ENCODE results near the gene GJB5. TPM values are rescaled to one million over a fixed set of nuclear protein-coding genes. Genes with fewer than 3 reads are reported as not detected.

GJB5 gene
- 1.7 TPM for total RNA-seq
- 3.9 TPM for polyA plus RNA-seq
- long read RNA-seq, donor 1 = 0 reads
- long read RNA-seq, donor 2, partial matches to known transcripts = 0 of 1 reads
- long read RNA-seq, donor 2, other reads (novel, unspliced or antisense) = 0 of 1 reads
- long read RNA-seq, donor 3, partial matches to known transcripts = 0 of 1 reads
- long read RNA-seq, donor 3, other reads (novel, unspliced or antisense) = 0 of 1 reads
- long read RNA-seq, donor 4, partial matches to known transcripts = 0 of 1 reads
- long read RNA-seq, donor 4, other reads (novel, unspliced or antisense) = 0 of 1 reads
- long read RNA-seq, donor 5, partial matches to known transcripts = 0 of 2 reads
- long read RNA-seq, donor 5, other reads (novel, unspliced or antisense) = 0 of 2 reads
- long read RNA-seq, donor 6 = 0 reads
- long read RNA-seq, donor 7 = 0 reads
- long read RNA-seq, donor 8, partial matches to known transcripts = 0 of 2 reads
- long read RNA-seq, donor 8, other reads (novel, unspliced or antisense) = 0 of 2 reads
- long read RNA-seq, donor 9, partial matches to known transcripts = 0 of 1 reads
- long read RNA-seq, donor 9, other reads (novel, unspliced or antisense) = 0 of 1 reads
- long read RNA-seq, donor 10 = 0 reads

DNA sequence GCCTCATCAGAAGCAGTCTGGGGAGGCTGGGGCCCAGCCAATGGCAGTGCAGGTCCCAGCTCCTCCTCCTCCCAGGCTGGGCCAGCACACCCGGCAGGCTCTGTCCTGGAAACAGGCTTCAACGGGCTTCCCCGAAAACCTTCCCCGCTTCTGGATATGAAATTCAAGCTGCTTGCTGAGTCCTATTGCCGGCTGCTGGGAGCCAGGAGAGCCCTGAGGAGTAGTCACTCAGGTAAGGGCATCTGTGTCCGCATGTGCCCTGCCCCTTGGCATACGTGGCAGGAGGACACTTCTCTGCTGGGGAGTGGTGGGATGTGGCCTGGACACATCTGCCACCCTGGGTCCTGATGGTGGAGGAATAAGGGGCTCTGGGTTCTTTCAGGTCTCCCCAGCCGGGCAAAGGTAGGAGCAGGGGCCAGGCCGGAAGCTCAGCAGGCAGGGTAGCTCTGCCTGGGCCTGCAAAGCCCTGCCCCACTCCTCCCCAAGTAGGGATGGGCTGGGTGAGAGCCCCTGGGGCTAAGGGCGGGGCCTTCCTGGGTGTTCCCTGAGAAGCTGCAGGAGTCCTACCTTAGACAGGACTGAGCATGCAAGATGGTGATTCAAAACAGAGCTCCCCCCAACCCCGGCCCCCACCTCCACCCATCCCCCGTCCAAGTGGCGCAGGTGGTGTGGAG lies at the start of gene GJB5:
Gene GJB5, plus strand, starts transcription at position 84 of the 674 bp plus-strand sequence. CDS start 2,284 bp downstream, outside the sequence.
- Histone ChIP-seq H3K9me3 (ENCODE audit: control insufficient read depth in 2 of 2, insufficient read depth in 1 of 2, low read length in 1 of 2) (no peaks in the 10 kb centered on the region), H3K27me3 (ENCODE audit: control insufficient read depth in 2 of 2, insufficient read depth in 1 of 2, low read length in 1 of 2) (no peaks in the 10 kb centered on the region), H3K4me3 (ENCODE audit: low read length in 2 of 2) (no peak within 1 kb of the TSS), H3K27ac (ENCODE audit: low read depth in 1 of 2, low read length in 1 of 2) (peak within 1 kb of the TSS; percentile 74 to 80), H3K4me1 (ENCODE audit: control insufficient read depth in 2 of 2, insufficient read depth in 2 of 2, low read length in 2 of 2) (peaks cover 0 to 7% of the 10 kb centered on the region in 2 donors), H3K36me3 (ENCODE audit: control insufficient read depth in 2 of 2, insufficient read depth in 2 of 2, low read length in 1 of 2) (no peaks in the 10 kb centered on the region)
- 88% methylated on average over 13 of the region's 13 CpGs for WGBS
- peak in 1 of 9 donors; percentile 11 for DNase-seq (ENCODE audit: low read depth in 6 of 9, low spot score in 9 of 9)

DNA sequence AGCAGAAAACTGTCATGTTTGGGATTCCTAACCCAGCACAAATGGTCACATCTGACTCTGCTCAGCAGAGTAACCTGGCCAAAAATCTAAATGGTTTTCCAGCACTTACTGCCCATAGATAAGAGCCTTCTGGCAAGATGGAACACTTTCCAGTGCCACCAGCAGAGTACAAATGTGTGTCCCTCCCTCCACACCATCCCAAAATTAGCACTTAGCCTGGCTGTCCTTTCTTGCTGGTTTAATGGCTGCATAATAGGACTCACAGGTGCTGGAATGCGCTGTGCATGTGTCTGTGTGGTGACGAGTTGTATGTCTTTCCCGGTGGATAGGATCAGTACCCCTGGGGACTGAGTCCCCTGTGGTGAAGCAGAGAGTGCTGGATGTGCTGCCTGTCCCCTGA lies 49.8 kb upstream of the GJB5 start:
- Histone ChIP-seq H3K4me1 (ENCODE audit: control insufficient read depth in 2 of 2, insufficient read depth in 2 of 2, low read length in 2 of 2) (no peaks in the 10 kb centered on the region), H3K27me3 (ENCODE audit: control insufficient read depth in 2 of 2, insufficient read depth in 1 of 2, low read length in 1 of 2) (no peaks in the 10 kb centered on the region), H3K36me3 (ENCODE audit: control insufficient read depth in 2 of 2, insufficient read depth in 2 of 2, low read length in 1 of 2) (no peaks in the 10 kb centered on the region), H3K4me3 (ENCODE audit: low read length in 2 of 2) (no peak overlapping the region), H3K9me3 (ENCODE audit: control insufficient read depth in 2 of 2, insufficient read depth in 1 of 2, low read length in 1 of 2) (no peaks in the 10 kb centered on the region), H3K27ac (ENCODE audit: low read depth in 1 of 2, low read length in 1 of 2) (no peak overlapping the region)
- 58% methylated on average over 3 of the region's 3 CpGs for WGBS
- DNase-seq (ENCODE audit: low read depth in 6 of 9, low spot score in 9 of 9) = no peak

GRCh38 chr1:34708106-34708505 lies 46.7 kb upstream of the GJB5 start:
- Histone ChIP-seq H3K4me1 (ENCODE audit: control insufficient read depth in 2 of 2, insufficient read depth in 2 of 2, low read length in 2 of 2) (no peaks in the 10 kb centered on the region), H3K36me3 (ENCODE audit: control insufficient read depth in 2 of 2, insufficient read depth in 2 of 2, low read length in 1 of 2) (no peaks in the 10 kb centered on the region), H3K4me3 (ENCODE audit: low read length in 2 of 2) (no peak overlapping the region), H3K9me3 (ENCODE audit: control insufficient read depth in 2 of 2, insufficient read depth in 1 of 2, low read length in 1 of 2) (no peaks in the 10 kb centered on the region), H3K27ac (ENCODE audit: low read depth in 1 of 2, low read length in 1 of 2) (no peak overlapping the region), H3K27me3 (ENCODE audit: control insufficient read depth in 2 of 2, insufficient read depth in 1 of 2, low read length in 1 of 2) (no peaks in the 10 kb centered on the region)
- no peak for DNase-seq (ENCODE audit: low read depth in 6 of 9, low spot score in 9 of 9)
- WGBS = 84% methylated on average over 4 of the region's 4 CpGs

DNA sequence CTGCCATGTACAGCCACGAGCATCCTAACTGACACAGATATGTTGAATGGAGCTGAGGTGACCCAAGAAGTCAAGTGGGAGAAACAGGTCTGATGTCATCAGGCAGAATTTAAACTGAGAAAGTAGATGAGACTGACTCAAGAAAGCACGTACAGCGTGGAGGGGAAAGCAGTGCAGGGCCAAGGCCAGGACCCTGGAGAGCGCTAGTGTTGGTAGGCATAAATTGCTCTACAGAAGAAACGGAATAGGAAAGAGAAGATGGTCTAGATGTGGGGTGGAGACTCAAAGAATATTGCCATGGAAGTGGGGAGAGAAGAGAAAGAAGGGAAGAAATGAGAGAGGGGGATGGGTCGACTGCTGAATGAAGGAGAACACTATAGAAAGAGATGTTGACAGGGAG lies 45.3 kb upstream of the GJB5 start:
- no peaks in the 10 kb centered on the region for H3K4me1 ChIP-seq (ENCODE audit: control insufficient read depth in 2 of 2, insufficient read depth in 2 of 2, low read length in 2 of 2)
- no peak overlapping the region for H3K4me3 ChIP-seq (ENCODE audit: low read length in 2 of 2)
- WGBS = 64% methylated on average over 6 of the region's 6 CpGs
- no peaks in the 10 kb centered on the region for H3K27me3 ChIP-seq (ENCODE audit: control insufficient read depth in 2 of 2, insufficient read depth in 1 of 2, low read length in 1 of 2)
- no peaks in the 10 kb centered on the region for H3K9me3 ChIP-seq (ENCODE audit: control insufficient read depth in 2 of 2, insufficient read depth in 1 of 2, low read length in 1 of 2)
- no peak overlapping the region for H3K27ac ChIP-seq (ENCODE audit: low read depth in 1 of 2, low read length in 1 of 2)
- H3K36me3 ChIP-seq (ENCODE audit: control insufficient read depth in 2 of 2, insufficient read depth in 2 of 2, low read length in 1 of 2) = no peaks in the 10 kb centered on the region
- no peak for DNase-seq (ENCODE audit: low read depth in 6 of 9, low spot score in 9 of 9)

- Histone ChIP-seq H3K27ac (ENCODE audit: low read depth in 1 of 2, low read length in 1 of 2) (no peak overlapping the region), H3K4me3 (ENCODE audit: low read length in 2 of 2) (no peak overlapping the region), H3K9me3 (ENCODE audit: control insufficient read depth in 2 of 2, insufficient read depth in 1 of 2, low read length in 1 of 2) (no peaks in the 10 kb centered on the region), H3K27me3 (ENCODE audit: control insufficient read depth in 2 of 2, insufficient read depth in 1 of 2, low read length in 1 of 2) (no peaks in the 10 kb centered on the region), H3K4me1 (ENCODE audit: control insufficient read depth in 2 of 2, insufficient read depth in 2 of 2, low read length in 2 of 2) (no peaks in the 10 kb centered on the region), H3K36me3 (ENCODE audit: control insufficient read depth in 2 of 2, insufficient read depth in 2 of 2, low read length in 1 of 2) (no peaks in the 10 kb centered on the region)
- DNase-seq (ENCODE audit: low read depth in 6 of 9, low spot score in 9 of 9) = no peak
These were observed 44.0 kb upstream of the GJB5 start for GRCh38 chr1:34710812-34711211.

- no peak for DNase-seq (ENCODE audit: low read depth in 6 of 9, low spot score in 9 of 9)
- H3K9me3 ChIP-seq (ENCODE audit: control insufficient read depth in 2 of 2, insufficient read depth in 1 of 2, low read length in 1 of 2) = no peaks in the 10 kb centered on the region
- no peak overlapping the region for H3K4me3 ChIP-seq (ENCODE audit: low read length in 2 of 2)
- 79% methylated on average over 4 of the region's 4 CpGs for WGBS
- H3K36me3 ChIP-seq (ENCODE audit: control insufficient read depth in 2 of 2, insufficient read depth in 2 of 2, low read length in 1 of 2) = no peaks in the 10 kb centered on the region
- no peaks in the 10 kb centered on the region for H3K4me1 ChIP-seq (ENCODE audit: control insufficient read depth in 2 of 2, insufficient read depth in 2 of 2, low read length in 2 of 2)
- no peak overlapping the region for H3K27ac ChIP-seq (ENCODE audit: low read depth in 1 of 2, low read length in 1 of 2)
- no peaks in the 10 kb centered on the region for H3K27me3 ChIP-seq (ENCODE audit: control insufficient read depth in 2 of 2, insufficient read depth in 1 of 2, low read length in 1 of 2)
These were observed 43.4 kb upstream of the GJB5 start for GRCh38 chr1:34711485-34711884.

DNA sequence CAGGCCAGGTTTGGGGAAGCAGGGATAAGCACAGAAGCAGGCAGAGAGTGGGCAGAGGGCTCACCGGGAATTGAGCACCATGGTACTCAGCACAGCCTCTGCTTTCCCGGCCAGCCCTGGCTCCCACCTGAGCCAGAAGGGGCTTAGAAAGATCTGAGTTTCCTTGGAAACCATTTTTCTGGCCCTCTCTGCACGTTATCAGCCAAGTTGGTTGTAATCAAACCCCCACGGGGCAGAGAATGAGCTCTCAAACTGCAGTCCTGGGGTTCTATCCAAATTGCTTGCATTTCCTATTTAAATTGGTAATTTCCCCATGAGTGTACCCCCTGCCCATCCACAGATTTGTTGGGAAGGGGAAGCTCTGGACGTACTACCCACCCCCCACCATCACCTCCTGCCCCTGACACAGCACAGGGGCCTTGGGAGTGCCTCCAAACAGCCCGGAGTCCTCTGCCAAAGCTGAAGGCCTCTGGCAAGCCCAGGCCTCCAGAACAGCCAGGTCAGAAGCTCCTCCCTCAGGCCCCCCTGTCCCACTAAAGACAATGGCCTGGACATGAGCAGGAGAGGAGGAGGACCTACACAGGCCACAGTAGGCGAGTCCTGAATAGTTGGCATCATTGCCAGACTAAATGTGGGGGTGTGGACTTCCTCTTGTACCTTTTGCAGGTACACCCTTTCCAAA lies 42.7 kb upstream of the GJB5 start:
- no peak for DNase-seq (ENCODE audit: low read depth in 6 of 9, low spot score in 9 of 9)
- Histone ChIP-seq H3K4me3 (ENCODE audit: low read length in 2 of 2) (no peak overlapping the region), H3K27ac (ENCODE audit: low read depth in 1 of 2, low read length in 1 of 2) (no peak overlapping the region), H3K36me3 (ENCODE audit: control insufficient read depth in 2 of 2, insufficient read depth in 2 of 2, low read length in 1 of 2) (no peaks in the 10 kb centered on the region), H3K27me3 (ENCODE audit: control insufficient read depth in 2 of 2, insufficient read depth in 1 of 2, low read length in 1 of 2) (no peaks in the 10 kb centered on the region), H3K9me3 (ENCODE audit: control insufficient read depth in 2 of 2, insufficient read depth in 1 of 2, low read length in 1 of 2) (no peaks in the 10 kb centered on the region), H3K4me1 (ENCODE audit: control insufficient read depth in 2 of 2, insufficient read depth in 2 of 2, low read length in 2 of 2) (no peaks in the 10 kb centered on the region)
- WGBS = 85% methylated on average over 7 of the region's 7 CpGs

DNA sequence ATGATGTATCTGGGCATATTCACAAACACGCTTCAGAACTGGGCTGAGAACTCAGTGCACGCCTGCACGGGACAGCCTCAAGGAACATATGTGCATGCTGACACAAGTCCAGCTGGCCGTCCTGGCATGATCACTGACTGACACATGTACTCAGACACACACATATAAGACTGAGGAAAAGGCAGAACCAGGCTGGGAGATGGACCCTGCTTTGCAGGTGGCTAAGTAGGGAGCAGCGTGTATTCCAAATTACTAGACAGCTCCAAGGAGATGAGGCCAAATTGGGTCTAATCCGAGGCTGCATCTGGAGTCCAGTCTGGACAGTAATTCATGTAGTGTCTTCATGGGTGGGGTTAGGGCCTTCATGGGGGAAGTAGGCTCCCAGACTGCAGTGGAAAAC lies 41.4 kb upstream of the GJB5 start:
- no peak for DNase-seq (ENCODE audit: low read depth in 6 of 9, low spot score in 9 of 9)
- WGBS = 95% methylated on average over 6 of the region's 6 CpGs
- Histone ChIP-seq H3K9me3 (ENCODE audit: control insufficient read depth in 2 of 2, insufficient read depth in 1 of 2, low read length in 1 of 2) (no peaks in the 10 kb centered on the region), H3K4me3 (ENCODE audit: low read length in 2 of 2) (no peak overlapping the region), H3K27ac (ENCODE audit: low read depth in 1 of 2, low read length in 1 of 2) (no peak overlapping the region), H3K27me3 (ENCODE audit: control insufficient read depth in 2 of 2, insufficient read depth in 1 of 2, low read length in 1 of 2) (no peaks in the 10 kb centered on the region), H3K4me1 (ENCODE audit: control insufficient read depth in 2 of 2, insufficient read depth in 2 of 2, low read length in 2 of 2) (no peaks in the 10 kb centered on the region), H3K36me3 (ENCODE audit: control insufficient read depth in 2 of 2, insufficient read depth in 2 of 2, low read length in 1 of 2) (no peaks in the 10 kb centered on the region)

DNA sequence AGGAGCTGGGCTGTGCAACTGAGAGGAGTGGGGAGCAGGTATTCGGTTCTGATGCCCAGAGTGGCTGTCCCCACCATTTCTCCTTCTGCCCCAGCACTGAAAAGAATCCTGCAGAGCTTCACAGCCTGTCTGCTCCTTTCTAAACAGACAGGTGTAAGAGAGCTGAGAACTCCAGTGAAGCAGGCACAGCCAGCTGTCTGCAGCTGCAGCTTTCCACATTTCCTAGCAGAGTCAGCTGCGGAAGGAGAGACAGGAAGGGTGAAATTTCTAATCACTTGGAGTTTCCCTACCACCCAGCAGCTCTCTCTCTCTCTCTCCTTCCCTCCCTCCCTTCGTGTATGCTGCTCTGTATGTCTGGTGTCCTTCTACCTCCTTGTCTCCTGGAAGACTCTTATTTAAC lies 40.5 kb upstream of the GJB5 start:
- Histone ChIP-seq H3K4me1 (ENCODE audit: control insufficient read depth in 2 of 2, insufficient read depth in 2 of 2, low read length in 2 of 2) (no peaks in the 10 kb centered on the region), H3K4me3 (ENCODE audit: low read length in 2 of 2) (no peak overlapping the region), H3K36me3 (ENCODE audit: control insufficient read depth in 2 of 2, insufficient read depth in 2 of 2, low read length in 1 of 2) (no peaks in the 10 kb centered on the region), H3K27ac (ENCODE audit: low read depth in 1 of 2, low read length in 1 of 2) (no peak overlapping the region), H3K9me3 (ENCODE audit: control insufficient read depth in 2 of 2, insufficient read depth in 1 of 2, low read length in 1 of 2) (no peaks in the 10 kb centered on the region), H3K27me3 (ENCODE audit: control insufficient read depth in 2 of 2, insufficient read depth in 1 of 2, low read length in 1 of 2) (no peaks in the 10 kb centered on the region)
- WGBS = 51% methylated on average over 3 of the region's 3 CpGs
- DNase-seq (ENCODE audit: low read depth in 6 of 9, low spot score in 9 of 9) = no peak
